CD4-positive, alpha-beta T cell treated with Interferon gamma for 1 hour (primary cell): ENCODE results near the gene CHST15.

ENCODE experiments used
- DNase-seq: peaks from one replicate; pipeline ENCODE4 v3.0.0-alpha.2; 2020

CHST15 gene

DNA sequence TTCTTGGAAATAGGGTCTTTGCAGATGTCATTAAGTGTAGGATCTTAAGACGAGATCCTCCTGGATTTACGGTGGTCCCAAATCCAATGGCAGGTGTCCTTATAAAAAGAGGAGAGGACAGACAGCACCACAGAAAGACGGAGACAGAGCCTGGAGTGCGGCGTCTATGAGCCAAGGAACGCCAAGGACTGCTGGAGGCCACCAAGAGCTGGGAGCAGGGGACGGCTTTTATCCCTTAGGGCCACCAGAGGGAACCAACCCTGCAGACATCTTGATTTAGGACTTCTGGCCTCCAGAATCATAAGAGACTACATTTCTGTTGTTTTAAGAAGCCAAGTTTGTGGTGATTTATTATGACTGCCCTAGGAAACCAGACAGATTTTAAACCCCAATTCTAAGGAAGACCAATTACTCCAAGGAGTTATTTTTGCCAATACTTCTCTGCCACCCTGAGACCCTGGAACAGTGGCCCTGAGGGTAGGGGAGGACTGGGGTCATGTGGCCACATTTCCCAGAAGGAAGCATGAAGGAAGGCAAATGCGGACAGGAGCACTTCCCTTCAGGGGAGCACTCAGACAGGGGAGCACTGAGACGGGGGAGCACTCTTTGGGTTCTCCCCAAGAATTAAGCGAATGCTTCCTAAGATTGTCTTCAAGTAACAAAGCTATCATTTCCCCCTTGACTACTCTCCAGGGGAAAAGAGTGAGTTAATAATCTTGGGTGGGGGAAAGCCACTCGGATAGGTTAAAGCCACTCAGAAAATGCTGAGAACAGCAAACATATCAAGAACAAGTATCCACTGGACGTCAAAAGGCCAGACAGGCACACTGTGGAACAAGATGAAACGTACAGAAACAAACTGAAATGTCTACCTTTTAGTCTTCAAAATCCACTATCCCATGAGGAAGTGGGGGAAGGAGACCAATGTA lies 67.5 kb downstream of the CHST15 start:
- peak; percentile 38 for DNase-seq

DNA sequence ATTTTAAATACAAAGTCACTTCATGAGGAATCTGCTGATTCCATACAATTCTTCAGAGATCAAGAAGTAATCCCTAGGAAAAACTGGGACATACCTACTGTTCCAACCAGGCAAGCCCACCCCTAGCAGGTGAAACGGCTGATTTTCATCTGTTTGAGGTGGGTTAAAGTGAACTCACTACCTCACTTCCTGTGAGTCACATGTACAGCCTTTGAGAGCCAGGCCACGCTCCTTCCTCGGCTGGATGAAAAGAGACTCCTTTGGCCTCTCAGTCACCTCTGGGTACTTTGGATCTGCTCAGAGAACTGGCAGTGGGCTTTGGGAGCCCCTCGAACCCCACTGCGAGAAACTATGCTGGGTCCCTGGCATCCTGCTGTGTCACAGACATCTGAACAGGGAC lies 68.2 kb downstream of the CHST15 start:
- no peak for DNase-seq

DNA sequence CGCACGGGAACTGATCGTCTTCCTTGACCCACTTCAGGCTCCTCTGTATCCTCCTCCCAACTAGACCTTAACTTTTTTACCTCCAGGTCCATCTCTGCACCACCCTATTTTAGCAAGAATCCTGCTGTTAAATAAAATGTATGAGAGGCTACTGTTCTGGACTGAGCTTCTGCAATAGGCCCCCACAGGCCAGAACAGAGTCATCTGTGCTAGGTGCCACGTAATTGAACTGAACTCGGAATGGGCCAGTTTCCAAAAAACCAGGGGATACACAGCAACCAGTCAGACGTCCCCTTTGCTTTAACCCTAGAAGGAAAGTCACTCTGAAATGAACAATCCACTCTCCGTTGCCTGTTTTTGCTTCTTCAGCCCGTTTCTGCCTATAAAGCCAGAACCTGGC lies 71.3 kb downstream of the CHST15 start:
- DNase-seq = no peak

DNA sequence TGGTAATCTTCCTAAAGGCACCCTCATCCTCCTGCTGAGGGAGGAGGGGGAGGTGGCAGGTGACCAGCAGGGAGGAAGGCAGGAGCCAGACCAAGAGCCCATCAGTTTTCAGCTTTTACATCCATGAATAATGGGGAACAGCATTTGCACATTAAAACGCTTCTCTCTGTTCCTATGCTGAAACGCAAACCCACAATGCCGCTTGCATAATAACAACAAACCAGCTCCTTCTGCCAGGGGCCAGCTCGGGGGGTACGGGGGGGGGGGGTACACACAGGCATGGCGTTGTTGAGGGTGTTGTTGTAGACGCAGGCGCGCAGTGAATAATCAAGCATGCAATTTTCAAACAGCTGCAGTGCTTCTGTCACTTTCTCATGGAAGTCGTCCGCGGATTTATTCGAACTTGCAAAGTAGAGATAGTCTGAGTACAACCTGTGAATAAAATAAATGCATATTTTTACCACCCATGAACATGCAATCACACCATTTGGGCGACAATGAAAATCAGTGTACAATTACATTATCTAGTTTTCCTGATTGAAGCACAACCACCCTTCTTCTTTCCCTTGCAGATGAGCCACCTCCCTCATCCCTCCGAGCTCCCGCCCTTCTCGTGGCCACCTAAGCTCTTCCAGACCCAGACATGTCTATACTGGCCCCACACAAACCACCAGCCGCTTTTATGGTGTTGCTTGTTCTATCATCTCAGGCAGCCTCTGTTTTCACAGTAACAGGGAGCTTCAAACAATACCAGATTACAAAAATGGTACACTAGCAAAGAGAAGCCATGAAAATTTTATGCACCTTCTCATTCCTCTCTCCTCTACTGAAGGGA lies 72.2 kb downstream of the CHST15 start:
- DNase-seq = no peak

DNA sequence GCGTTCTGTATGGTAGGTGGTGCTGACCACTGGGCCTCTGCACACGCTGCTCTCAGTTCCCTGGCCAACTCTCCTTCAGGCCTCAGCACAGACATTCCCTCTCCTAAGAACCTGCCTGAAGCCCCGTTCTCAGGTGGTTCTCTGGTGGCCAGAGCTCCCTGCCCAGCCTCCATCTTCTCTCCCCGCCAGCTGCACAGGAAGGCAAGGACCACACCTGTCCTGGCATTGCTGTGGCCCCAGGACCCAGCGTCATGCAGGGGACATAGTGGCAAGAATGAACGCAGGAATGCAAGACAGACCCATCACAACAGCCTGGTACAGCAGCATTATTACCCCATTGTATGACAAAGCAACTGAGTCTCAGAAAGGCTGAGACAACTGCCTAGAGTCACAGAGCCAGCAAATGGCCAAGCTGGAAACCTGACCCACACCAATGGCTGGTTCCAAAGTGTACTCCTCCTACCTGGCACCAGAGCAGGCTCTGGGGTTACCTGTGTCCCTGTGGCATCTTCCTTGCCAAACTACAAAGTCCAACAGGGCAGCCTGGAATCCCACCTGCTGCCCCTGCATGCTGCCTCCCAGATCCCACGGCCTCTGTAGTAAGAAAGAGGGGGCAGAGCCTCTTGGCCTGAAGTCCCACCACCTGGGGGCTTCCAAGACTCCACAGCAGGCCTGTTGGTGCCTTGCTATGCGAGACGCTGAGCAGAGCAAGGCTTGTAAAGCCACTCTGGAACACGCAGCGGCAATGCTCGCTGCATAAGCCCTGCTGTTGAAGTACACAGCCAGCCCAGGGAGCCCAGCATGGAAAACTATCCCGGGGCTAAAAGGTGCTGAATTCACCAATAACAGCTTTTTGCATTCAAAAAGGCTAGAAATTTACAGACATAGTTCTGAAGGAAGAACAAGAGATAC lies 73.3 kb downstream of the CHST15 start:
- no peak for DNase-seq

DNA sequence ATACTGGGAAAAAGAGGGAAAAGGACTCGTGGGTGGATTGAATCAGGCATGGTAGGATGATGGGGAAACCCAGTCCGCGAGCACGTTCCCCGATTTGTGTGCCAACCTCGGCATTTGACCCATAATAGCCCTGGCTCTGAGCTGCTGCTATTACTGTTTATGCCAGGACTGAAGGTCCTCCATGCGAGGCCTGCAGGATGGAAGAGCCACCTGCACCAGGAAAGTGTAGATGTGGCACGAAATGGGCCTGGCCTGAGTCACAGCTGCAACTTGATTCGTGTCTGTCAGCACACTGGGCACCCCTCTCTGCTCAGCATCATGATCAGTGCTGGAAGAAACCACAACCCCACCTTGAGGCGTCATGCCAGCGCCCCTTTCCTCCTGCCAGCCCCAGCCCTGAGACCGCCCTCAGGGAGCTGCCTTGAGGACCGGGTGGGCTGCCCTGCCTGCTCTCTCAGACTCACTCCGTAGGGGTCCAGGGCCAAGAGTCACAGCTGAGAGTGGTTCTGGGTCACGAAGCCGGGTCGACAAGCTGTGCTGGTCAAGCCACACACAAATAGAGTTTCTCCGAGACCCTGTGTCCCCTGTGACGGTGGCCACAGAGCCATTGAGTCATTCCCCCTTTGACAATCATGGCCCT lies 74.4 kb downstream of the CHST15 start:
- DNase-seq = no peak

DNA sequence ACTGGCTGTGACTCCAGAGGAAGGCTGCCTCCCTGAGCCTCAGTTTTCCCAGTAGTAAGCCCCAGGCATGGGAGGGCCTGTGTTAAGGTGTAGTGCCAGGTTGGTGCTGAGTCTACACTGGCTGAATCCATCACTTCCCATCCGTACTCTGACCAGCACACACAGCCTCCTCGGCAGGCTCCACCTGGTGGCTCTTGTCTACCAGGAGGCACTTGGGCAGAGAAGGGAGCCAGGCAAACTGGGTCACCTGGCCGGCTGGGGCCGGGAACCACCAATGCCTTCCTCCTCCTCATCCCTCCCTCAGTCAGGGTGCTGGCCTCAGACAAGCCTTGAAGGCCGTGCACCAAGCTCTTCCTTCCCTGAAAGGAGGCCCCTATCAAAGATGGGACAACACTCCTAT lies 75.7 kb downstream of the CHST15 start:
- DNase-seq = no peak

DNA sequence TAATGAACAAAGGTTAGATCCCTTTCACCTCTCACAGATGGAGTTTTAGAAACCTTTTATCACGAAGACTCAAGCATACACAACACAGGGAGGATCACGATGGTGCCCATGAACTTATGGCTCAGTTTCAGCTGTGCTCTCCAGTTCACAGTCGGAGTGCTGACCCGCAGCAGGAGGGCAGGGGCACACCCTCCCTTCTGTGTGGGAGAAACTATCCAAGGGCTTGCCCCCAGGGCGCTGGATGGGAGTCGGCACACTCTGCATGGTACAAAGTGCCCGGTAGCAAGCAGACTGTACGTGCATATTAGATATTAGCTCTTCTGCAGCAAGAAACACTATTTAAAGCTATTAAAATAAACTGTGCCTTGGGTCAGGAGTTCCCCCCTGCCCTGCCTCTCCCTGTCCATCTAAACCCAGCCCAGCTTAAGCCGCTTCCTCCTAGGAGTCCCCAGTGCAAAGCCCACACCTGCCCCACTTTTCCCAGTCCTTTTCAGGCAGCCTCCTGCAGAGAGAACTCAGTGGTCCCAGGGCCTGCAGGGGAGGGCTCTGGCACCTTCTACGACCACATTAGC lies 76.5 kb downstream of the CHST15 start:
- DNase-seq = no peak

DNA sequence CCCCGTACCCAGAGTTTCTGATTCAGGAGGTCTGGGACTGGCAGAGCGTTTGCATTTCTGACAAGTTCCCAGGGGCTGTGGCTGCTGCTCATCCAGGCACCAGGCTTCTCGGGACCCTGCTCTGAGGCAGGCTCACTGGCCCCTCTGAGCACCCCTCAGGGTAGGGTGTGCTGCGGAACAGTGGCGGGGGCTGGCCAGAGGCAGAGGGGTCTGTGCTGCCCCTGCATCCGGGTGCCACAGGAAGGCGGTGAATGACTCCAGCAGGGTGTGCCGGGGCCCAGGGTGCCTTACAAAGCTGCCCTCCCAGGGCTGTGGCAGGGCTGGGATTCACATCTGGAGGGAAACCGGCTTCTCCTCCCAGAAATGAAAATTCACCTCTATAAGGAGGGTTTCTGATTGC lies 77.4 kb downstream of the CHST15 start:
- no peak for DNase-seq

DNA sequence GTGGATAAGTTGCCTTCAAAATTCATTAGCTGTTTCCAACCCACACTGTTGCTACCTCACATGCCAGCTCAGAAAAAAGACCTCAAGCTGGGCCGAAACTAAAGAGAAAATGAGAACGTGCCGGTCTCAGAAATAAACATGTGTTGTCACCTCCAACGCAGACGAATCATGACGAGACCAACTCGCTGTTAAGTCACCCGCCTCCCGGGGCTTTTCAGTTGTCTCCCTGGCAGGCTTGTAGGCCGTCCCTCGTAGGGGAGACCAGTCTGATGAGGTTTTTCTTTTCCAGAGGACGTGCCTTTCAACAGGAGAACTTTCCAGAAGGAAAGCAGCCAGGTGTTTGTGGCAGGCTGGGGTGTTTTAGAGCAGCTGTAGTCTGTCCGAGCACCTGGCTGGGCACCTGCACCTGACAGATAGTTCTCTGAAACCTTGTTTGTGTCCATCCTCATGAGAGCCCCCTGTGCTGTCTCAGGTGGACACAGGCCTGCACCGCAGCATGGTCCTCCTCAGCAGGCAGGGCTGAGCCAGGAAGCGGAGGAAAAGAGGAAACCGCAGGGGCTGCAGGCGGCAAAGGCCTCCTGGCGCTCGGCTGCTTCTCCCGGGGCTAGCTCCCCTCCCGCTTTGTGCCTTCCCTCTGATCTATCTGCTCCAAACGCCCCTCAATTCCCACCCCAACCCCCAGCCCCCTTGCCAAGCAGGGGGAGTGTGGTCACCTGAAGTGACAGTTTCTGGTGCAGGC lies 78.8 kb downstream of the CHST15 start:
- no peak for DNase-seq

DNA sequence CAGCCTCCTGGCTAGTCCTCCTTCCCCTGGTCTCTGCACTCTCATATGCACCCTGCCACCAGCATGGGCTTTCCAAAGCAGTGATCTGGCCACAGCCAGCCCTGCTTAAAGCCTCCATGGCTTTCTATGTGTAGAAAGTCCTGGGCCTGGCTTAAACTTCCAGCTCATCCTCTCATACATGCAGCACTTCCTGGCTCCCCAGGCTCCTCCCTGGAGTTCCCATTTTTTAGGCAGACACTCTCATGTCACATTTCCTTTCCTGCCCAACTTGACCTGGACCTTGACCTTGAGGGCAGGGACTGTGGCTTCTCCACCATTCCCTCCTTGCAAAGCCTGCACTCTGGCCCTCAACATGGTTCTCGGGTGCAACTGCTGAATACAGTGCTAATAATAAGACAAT lies 79.5 kb downstream of the CHST15 start:
- no peak for DNase-seq

DNA sequence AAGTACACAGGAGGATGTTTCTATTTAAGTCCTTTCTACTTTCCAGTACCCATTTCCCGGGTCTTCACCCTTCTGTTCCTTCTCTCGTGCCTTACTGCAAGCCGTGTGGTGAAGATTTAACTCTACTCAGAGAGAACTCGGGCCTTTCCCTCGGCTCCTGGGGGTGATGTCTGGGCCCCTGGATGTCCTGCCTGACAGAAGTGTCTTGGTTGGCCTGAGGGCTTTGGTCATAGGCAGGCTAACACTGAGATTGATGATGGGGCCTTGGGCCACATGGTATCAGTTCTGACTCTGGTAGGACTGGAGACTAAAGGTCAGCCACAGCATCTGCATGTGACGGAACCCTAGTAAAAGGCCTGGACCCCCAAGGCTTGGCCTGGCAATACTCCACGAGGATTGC lies 80.4 kb downstream of the CHST15 start:
- DNase-seq = no peak

DNA sequence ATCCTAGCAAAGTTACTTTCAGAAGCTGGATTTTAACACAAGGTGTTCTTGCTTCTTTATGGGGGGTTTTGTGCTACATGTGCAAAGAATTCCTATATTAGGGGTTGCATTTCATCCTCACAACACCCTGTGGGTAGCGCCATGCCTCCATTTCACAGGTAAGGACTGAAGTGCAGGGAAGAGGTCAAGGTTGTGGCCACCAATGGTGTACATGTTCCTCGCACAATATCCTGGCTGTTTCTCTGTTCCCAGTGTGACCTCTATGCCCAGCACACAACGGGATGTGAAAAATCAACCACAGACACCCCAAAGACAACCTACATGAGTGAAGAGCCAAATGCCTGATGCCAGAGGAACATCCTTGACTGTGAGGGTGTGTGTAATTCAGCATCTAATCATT lies 80.8 kb downstream of the CHST15 start:
- DNase-seq = no peak

DNA sequence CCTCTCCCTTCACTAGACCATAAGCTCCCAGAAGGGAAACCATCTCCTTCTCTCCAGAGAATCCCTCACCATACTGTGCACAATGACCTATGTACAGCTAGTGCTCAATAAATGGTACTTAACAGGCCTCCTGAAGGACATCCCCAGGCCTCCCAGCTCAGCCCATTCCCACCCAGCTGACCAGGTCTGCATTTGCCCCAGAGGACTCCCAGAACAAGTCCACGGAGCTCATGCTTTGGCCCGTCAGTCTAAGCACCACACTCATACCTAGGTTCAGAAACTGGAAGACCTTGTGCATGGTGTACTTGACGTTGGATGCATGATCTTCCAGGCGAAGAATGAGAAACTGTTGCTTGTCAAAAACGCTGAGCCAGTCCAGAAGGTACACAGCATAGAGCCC lies 81.3 kb downstream of the CHST15 start:
- no peak for DNase-seq

DNA sequence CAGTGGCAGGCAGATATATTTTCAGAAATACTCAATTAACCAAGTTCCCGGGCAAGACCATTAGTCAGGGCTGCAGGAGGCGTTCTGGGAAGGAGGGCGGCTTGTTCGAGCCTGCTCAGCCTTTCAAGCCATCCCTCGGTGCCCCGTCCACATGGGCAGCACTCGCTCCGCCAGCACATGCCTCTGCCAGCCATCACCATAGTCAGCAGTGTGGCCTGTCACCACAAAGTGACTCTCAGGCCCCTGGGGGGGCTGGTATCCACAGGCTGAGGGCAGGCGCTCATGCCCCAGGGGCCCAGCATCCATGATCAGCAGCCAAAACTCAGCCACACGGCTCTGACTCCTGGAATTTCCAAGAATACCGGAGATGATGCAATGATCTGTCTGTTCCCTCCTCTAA lies 81.9 kb downstream of the CHST15 start:
- no peak for DNase-seq

DNA sequence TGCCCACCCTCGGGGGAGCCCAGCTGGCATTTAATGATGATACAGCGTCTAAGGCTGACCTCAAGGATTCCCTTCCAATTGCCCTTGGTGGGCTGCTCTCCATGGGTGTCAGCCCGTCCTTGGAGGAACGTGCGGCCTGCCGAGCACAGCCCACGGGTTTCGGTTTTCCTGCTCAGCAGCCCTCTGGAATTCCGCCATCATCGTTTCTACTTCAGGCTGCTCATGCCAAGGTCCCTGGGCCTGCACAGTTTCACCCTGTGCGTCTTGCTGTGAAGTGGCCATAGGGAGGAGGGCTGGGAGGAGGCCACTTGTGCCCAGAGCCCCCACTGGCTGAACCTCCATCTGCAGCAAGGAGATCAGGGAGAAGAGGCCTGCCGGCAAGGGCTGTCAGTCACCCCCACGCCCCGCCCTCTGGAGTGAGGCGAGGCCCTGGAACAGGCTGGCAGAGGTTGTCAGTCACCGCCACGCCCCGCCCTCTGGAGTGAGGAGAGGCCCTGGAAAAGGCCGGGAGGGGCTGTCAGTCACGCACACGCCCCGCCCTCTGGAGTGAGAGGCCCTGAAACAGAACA lies 82.8 kb downstream of the CHST15 start:
- DNase-seq = no peak

DNA sequence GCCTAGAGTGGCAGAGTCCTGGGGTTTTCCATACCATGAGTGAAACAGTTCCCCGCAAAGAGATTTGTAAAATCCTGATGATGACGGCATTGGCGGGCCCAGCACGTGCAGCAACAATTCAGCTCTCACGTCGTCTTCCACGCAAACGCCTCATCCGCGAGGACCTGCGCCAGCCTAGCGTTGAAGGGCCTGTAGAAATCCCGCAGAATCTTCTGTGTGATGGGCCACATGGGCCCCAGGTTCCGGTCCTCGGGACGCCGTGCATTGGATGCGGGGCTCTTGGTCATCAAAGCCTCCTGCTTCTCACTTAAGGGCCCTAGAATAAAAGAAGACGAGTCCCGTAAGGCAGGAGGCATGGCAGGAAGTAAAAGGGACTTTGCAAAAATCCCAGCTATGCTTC lies 83.4 kb downstream of the CHST15 start:
- DNase-seq = no peak

DNA sequence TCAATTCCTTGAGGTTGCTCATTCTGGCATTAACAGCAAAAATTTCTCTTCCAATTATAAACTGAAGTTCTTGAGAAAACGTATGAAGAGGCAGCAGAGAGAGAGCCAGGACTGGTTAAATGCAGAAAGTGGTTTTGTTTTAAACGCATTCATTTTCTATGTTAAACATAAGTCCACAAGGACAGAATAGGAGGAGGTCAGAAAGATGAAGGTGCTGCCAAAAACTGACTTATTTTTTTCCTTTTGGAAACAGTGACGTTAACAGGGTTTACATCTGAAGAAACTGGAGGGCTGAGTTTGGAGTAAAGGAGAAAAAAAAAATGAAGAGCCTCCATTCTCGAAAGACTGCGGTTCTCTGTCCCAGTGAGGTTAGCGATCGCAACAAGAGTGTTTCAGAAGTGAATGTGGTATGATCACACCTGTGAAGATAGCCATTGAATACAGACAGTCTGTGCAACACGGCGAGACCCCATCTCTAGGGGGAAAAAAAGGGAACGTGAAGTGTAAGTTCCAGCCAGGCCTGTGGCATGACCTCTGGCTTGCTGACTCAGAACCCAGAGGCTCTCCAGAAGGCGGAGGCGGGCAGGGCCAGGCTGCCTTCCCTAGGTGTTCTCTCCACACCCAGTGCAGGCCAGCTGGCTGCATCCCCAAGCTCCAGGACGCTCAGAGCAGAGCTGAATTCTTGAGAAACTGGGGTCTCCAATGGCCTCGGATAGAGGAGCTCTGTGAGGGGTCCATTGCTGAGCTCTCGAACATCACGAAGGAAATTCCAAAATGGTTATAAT lies 84.0 kb downstream of the CHST15 start:
- no peak for DNase-seq

DNA sequence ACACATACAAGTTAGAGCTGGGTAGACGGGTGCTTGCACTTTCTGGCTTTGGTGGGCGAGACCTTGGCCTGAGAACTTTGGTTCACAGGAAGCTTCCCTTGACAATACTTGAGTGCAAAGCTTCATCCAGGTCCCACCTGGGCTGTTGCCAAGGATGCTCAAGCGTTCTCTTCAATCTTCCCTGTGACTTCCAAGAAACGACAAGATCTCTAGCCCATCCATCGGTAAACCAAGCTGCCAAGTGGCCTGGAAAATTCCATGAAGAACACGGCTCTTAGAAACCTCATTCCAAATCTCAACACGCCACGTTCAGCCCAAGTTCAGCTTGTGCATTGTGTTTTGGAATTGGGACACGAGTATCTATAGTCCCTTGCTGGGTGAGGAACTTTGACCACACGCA lies 84.7 kb downstream of the CHST15 start:
- no peak for DNase-seq

DNA sequence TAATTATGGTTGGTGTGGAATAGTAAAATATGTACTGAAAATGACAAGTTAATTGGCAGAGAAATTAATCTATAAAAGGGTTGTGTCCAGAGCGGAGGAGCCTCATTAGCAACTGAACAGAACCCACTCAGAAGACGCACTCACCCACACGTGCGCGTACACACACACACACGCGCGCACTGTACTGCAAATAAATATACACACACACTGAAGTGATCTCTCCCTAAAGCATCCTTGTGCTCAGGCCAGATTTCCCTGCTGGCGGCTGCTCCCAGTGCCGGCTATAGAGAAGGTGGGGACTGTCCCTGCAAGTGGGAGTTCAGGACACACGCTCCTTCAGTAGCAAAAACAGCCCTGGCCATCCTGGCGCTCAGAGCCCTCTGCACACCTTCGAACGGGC lies 85.2 kb downstream of the CHST15 start:
- no peak for DNase-seq
